GM21619 (cell line): ENCODE measurements around the gene MEST.
"Not testable (repeated sequence)": the region's sequence is repeated elsewhere in the genome, so short reads cannot be mapped to it uniquely, and the experiment has no call there.

Experiments used
- ATAC-seq: cut with Tn5 transposase; IDR thresholded peaks from one replicate; pipeline ENCODE4 v1.9.1; 2021; ENCODE audit not compliant: unreplicated experiment

The MEST gene

GRCh38 chr7:130483031-130483430 is 8.9 kb upstream of the MEST start:
- ATAC-seq: no peak

DNA sequence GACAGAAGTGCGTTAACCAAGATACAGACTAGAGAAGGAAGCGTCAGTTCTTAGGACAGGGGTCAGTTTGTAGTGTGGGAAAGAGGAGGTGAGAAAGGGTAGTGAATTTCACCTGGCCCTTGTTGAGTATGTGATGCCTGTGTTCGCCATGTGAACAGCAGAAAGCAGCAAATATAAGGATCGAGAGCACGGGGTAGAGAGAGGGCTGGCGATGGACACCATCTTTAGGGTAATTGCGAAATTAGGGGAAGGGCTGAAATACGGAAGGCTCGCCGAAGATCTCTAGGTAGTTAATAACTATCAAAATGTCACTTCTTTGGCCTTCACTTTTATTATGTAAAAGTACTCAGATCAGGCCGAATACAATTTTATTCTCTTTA is 6.2 kb upstream of the MEST start:
- no peak for ATAC-seq

GRCh38 chr7:130486114-130486953 is 5.6 kb upstream of the MEST start:
- ATAC-seq: no peak

GRCh38 chr7:130486954-130487436 is 4.9 kb upstream of the MEST start:
- no peak for ATAC-seq

DNA sequence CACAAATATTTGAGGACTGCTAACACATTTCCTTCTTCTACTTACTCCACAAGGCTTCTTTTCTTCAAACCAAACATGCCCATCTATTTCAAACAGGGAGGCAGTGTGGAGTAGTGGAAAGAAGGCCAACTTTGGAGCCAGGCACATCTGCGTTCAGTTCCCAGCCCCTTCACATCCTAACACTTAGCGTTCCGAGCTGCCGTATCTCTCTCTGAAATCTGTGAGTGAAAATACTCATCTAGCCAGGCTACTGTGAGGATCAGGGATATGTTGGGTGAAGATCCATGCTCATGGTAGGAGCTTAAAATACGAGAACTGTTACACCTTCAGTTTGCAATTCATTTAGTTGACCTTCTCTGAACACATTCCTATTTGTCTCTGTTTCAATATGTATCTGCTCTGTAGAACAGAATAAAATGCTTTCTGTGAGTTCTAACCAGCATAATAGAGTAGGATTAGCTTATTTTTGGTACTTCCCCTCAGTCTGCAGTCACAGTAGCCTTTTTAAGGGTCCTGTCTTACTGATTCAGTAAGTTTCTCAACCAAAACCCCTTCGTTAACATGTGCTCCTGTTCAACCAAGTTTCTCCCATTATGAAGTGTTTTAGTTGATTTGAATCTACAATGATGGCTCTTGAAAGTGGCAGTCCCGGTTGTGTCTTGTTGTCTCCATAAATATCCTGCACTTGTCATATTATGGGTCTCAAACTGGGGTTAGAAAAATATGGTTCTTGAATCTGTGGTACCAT is 3.3 kb upstream of the MEST start:
- no peak for ATAC-seq

DNA sequence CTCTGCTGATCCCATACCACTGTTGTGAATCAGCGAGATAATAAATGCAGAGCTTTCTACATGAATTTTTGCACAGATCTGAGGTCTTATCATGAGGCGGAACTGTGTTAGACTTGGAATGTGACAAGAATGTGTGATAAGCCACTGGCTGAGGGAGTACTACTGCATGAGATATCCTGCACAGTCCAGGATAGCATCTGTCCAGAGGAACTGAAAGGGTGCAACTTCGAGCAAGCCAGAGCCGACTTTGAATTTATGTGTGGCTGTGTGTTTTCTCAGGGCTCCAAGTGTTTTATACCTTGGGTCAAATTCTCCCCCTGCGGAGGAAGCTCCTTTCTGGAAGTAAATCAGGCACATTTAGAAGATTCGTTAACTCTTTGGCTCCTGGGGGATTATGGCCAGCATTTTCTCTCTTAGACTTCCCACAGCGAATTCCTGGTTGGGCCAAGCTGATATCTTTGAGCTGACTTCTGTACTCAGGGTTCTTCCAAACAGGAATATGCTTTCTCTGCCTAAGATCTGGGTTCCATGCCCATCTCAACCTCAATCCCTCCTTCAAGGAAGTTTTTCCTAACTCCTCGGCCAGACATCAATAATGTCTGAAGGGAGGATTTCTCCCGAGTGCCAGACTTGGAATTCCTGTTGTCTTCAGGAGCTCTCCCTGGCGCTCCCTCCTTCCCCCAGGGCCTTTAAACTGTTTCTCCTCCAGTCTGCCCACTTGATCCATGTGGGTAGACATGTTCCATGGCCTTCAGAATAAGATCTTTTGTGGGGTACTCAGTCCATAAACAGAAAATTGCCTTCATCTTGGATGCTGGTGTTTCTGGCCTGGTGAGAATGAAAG is 2.5 kb upstream of the MEST start:
- ATAC-seq: no peak

GRCh38 chr7:130490311-130490791 is 1.5 kb upstream of the MEST start:
- no peak for ATAC-seq

DNA sequence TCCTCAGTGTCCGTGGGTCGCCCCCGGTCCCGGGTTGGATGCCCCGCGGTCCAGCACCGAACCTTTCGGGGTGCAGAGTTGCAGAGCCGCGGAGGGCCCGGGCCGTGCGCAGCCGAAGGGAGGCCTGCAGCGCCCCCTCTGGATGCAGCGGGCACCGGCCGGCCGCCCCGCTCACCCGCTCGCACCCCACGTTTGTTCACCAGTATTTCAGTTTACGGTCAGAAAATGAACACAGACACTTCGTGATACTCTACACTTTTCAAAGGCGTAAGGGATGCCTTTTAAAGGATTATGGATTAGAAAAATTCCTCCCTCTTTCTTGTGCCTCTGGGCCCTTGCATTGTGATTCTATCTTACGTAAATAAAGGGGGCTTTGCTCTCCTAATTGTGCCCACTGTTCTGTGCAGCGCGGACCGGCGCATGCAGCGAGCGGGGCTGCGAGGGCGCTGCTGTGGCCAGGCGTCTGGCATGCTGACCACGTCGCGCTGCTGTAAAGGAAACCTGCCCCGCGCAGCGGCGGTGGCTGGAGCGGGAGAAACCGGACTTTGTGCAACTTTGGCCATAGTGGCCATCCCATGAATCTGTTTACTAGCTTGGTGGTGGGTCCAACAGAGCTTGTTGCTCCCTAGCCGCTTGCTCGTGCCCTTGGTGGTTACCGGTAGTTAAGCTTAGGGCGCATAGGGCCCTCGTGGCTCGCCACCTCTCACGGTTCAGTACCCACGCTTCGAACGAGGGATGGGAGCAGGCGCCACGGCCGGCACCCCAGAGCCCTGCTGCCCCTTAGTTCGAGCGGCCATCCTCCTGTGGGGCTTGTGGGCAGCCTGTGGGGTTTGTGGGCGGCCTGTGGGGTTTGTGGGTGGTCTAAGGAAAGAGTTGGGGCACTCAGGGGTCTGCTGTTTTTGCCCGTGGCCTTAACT is 739 bp upstream of the MEST start:
- no peak for ATAC-seq

DNA sequence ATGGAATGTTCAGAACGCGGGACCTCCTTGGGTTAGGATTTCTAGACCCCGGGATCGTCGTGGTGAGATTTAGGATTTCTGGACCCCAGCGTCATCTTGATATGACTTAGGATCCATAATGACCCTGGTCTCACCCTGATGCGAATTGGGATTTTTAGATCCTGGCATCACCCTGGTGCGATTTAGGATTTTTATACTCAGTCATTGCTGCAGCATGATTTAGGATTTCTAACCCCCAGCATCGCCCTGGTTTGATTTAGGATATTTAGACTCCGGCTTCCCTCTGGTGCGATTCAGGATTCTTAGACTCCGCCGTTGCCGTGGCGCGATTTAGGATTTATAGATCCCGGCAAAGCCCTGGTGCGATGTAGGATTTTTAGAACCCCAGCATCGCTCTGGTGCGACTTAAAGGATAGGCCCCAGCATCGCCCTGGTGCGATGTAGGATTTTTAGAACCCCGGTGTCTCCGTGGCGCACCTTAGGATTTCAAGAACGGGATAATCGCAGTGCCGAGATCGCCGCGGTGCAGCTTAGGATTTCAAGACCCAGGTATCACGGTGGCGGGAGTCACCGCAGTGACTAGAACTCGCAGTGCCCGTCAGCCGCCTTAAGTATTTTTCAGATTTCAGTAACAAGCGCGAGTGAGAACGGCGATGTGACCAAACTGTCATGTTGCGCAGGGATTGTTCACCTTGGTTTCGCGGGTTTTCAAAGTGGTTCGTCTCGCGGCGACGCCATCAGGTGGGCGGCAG is 814 bp downstream of the MEST start:
- ATAC-seq: no peak

DNA sequence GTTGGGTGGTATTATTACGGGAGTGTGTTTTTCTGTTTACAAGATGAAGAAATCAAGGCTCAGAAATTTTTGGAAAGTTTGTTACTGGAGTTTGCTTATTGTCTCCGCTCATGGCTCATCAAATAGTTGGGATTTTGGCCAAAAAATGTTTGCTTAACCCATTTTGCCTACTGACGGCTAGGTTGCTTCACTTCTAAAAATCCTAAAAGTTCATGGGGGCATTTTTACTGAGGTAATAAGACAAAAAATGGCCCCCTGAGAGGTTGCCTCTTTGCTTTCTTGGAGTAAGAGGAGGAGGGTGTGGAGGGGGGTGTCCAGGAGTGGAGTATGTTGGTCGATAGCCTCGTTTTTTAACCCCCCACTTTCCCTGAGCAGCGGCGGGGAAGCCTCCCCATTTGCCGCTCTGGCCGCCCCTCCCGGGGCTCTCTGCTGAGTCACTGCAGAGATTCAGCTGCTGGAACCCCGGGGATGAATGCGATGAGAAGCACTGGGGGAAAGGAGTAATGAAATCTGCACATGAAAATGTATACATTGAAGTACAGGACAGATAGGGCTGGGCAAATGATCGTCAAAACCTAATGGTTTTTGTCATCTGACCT is 1.5 kb downstream of the MEST start:
- no peak for ATAC-seq

GRCh38 chr7:130494431-130494858 is 2.6 kb downstream of the MEST start:
- no peak for ATAC-seq

DNA sequence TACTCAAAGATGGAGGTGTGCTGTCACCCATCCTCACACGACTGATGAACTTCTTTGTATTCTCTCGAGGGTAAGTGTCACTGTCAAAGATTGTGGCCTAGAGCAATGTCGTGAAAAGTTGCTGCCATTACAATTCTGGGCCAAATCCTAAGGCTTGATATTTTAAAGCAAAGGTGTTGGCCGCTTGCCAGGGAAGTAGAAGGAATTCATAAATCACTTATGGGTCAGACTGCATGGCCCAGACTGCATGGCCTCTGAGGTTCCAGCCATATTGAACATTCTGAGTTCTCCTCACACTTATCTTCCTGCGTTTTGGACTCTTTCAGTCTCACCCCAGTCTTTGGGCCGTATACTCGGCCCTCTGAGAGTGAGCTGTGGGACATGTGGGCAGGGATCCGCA is 8.6 kb downstream of the MEST start:
- no peak for ATAC-seq

GRCh38 chr7:130500910-130501309 is 9.0 kb downstream of the MEST start:
- no peak for ATAC-seq

GRCh38 chr7:130505753-130506152 is 13.9 kb downstream of the MEST start:
- ATAC-seq: no peak

DNA sequence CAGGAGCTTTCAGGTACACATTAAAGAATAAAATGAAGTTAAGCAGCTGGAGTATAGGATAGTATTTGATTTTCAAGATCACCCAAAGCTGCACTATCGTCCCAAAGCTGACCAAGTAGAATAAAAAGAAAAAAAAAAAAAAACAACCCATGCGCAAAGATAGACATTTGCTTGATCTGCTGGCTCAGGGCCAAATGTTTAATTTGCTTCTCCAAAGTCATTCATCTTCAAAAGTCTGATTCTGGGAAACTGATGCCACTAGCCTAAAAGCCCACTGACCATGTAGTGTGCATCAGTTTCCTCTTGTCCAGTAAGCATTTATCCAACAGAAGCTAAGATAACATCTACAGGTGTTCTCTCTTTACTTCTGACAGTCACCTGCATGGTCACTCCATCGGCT is 14.5 kb downstream of the MEST start:
- no peak for ATAC-seq

DNA sequence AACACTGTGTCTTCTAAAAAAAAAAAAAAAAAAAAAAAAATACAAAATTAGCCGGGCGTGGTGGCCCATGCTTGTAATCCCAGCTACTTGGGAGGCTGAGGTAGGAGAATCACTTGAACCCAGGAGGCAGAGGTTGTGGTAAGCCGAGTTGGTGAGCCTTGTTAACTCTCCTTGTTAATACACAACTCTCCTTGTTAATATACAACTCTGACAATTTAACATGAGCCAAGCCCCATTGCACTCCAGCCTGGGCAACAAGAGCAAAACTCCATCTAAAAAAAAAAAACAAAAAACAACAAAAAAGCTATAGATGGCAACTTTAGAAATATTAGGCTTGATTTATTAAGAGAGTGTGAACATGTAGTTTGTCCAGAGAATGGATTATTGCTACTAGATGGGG is 20.2 kb downstream of the MEST start:
- ATAC-seq: not testable (repeated sequence)

- no peak for ATAC-seq
Measured at GRCh38 chr7:130513447-130513846, 21.6 kb downstream of the MEST start.

DNA sequence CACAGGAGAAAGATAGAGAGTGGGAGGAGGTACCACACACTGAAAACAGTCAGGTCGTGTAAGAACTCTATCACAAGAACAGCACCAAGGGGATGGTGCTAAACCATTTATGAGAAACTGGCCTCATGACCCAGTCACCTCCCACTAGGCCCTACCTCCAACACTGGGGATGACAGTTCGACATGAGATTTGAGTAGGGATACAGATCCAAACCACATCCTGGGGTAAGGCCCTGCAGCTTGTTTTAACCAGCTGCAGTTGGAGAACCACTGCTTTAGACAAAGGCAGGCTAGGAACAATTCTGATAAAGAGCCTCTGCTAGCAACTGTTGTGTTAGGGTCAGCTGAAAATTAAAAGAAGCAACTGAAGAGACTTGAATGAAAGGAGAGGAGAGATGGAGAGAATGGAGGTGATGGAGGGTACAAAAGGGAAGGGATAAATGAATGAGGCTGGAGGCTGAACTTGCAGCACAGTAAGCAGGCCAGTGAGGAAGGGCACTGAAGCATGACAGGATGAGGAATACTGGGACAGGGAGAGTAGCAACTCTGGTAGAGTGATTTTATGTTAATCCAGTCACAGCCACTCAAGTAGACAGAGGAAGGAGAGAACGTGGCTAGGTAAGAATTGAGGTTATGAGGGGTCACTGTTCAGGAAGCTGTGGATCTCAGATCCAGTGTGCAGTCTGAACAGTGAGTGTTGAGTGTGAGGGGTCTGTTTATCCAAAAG is 23.6 kb downstream of the MEST start:
- no peak for ATAC-seq
